ENCODE data around the gene SRCAP.

DNA sequence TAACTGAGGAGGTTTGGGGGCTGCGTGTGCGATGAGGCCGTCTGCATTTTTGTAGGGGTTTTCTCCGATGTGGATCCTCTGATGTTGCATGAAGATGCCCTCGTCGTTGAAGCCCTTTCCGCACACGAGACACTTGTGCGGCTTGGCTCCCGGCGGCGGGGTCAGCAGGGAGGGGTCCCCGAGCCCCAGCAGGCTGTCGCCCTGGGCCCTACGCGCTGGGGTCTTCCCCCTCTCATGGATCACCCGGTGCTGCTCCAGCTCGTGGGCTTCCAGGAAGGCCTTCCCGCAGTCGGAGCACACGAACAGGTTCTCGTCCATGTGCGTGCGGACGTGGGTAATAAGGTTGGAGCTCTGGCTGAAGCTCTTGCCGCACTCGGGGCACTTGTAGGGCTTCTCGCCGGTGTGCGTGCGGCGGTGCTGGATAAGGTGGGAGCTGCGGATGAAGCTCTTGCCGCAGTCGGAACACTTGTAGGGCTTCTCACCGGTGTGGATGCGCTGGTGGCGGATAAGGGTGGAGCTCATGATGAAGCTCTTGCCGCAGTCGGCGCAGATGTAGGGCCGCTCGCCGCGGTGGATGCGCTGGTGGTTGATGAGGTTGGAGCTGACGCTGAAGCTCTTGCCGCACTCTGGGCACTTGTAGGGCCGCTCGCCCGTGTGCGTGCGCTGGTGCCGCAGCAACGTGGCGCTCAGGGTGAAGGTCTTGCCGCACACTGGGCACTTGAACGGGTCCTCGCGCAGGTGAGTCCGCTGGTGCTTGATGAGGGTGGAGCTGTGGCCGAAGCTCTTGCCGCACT lies 83.7 kb downstream of the SRCAP start:
- TF ChIP-seq, protein P1, sequence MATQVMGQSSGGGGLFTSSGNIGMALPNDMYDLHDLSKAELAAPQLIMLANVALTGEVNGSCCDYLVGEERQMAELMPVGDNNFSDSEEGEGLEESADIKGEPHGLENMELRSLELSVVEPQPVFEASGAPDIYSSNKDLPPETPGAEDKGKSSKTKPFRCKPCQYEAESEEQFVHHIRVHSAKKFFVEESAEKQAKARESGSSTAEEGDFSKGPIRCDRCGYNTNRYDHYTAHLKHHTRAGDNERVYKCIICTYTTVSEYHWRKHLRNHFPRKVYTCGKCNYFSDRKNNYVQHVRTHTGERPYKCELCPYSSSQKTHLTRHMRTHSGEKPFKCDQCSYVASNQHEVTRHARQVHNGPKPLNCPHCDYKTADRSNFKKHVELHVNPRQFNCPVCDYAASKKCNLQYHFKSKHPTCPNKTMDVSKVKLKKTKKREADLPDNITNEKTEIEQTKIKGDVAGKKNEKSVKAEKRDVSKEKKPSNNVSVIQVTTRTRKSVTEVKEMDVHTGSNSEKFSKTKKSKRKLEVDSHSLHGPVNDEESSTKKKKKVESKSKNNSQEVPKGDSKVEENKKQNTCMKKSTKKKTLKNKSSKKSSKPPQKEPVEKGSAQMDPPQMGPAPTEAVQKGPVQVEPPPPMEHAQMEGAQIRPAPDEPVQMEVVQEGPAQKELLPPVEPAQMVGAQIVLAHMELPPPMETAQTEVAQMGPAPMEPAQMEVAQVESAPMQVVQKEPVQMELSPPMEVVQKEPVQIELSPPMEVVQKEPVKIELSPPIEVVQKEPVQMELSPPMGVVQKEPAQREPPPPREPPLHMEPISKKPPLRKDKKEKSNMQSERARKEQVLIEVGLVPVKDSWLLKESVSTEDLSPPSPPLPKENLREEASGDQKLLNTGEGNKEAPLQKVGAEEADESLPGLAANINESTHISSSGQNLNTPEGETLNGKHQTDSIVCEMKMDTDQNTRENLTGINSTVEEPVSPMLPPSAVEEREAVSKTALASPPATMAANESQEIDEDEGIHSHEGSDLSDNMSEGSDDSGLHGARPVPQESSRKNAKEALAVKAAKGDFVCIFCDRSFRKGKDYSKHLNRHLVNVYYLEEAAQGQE (IDR thresholded peaks at IDR 0.05; ENCODE audit: low read depth): no peak
- no peak for TF ChIP-seq CREB1 (IDR thresholded peaks at IDR 0.05; ENCODE audit: low read depth)

Data from Ishikawa (cell line).